Testis (tissue), 3 donors: ENCODE data around the gene TMEM175. TPM values are rescaled to one million over a fixed set of nuclear protein-coding genes. Genes with fewer than 3 reads are reported as not detected.

Experiments used
- DNase-seq: peaks from one replicate; pipeline ENCODE4 v3.0.0-alpha.2; 2019
- H3K27ac ChIP-seq, 2 donors: fragments of 200-600 bp; sonication (generic); one replicate each; pipeline ENCODE4 v1.5.1; 2019
- H3K27me3 ChIP-seq: fragments of 200-600 bp; sonication (generic); one replicate; pipeline ENCODE4 v1.5.1; 2019
- H3K36me3 ChIP-seq: fragments of 200-600 bp; sonication (generic); one replicate; pipeline ENCODE4 v1.5.1; 2017; ENCODE audit warnings: low read depth; ENCODE audit errors: missing control alignments
- H3K4me1 ChIP-seq: fragments of 200-600 bp; sonication (generic); one replicate; pipeline ENCODE4 v1.5.1; 2019
- H3K4me3 ChIP-seq, 2 donors: fragments of 200-600 bp; sonication (generic); one replicate each; pipeline ENCODE4 v1.5.1; 2017 to 2019
- H3K9me3 ChIP-seq: fragments of 200-600 bp; sonication (generic); one replicate; pipeline ENCODE4 v1.5.1; 2017
- CTCF ChIP-seq, 3 experiments: fragments of 450-650 bp in 2 of 3; fragments of 200-600 bp in 1 of 3; sonication (generic) in 1 of 3; IDR thresholded peaks; one replicate each; pipeline ENCODE4 v1.5.1; 2016 to 2019; ENCODE audit warnings: antibody characterized with exemption in 3 of 3, mild to moderate bottlenecking in 2 of 3, moderate library complexity in 1 of 3
- POLR2A ChIP-seq: fragments of 450-650 bp; IDR thresholded peaks from one replicate; pipeline ENCODE4 v1.6.1; 2017; ENCODE audit warnings: antibody characterized with exemption, mild to moderate bottlenecking, moderate library complexity
- WGBS, 2 donors: methylation state at CpG; one replicate each; pipeline ENCODE4 v1.1.5; 2018; 5-methylcytosine and 5-hydroxymethylcytosine counted together
- intact Hi-C: fragments of 100-400 bp; cut with DNase I; formaldehyde crosslinking; loops from one replicate; pipeline ENCODE4 v1.15.1; 2023; ENCODE audit warnings: low total_unique reads
- polyA plus RNA-seq: library from polyadenylated mRNA; stranded (reverse); fragments of 350-450 nt; fragmentation: Illumina TruSeq; extraction: RNeasy Lipid Tissue Mini Kit (QIAGEN cat#74804); gene quantifications from one replicate; pipeline ENCODE4 v1.2.3, GENCODE V29; 2014; ENCODE audit warnings: low read depth, low replicate concordance; ENCODE audit not compliant: insufficient read depth
- total RNA-seq, 2 donors: library from RNA; depleted of rRNA; stranded (reverse); fragments of >200 nt; gene quantifications; one replicate each; pipeline ENCODE4 v1.2.3, GENCODE V29; 2016

The TMEM175 gene
- total and polyA plus RNA-seq, 3 donors from 2014 or later = 50.5 to 88.2 (median 69.2) TPM

GRCh38 chr4:959338-960139, 27.3 kb downstream of the TMEM175 start:
- H3K36me3 ChIP-seq = no peaks in the 10 kb centered on the region
- no peak overlapping the region for H3K4me3 ChIP-seq
- 88 to 96% methylated on average over 4 to 24 of the region's 24 CpGs for WGBS, 2 donors
- DNase-seq = no peak
- no peaks in the 10 kb centered on the region for H3K4me1 ChIP-seq
- no peaks in the 10 kb centered on the region for H3K9me3 ChIP-seq
- H3K27me3 ChIP-seq = no peaks in the 10 kb centered on the region
- intact Hi-C loops = no loop called here
- H3K27ac ChIP-seq = no peak overlapping the region
- no peak for TF ChIP-seq CTCF (IDR thresholded peaks at IDR 0.05)
- no peak for TF ChIP-seq POLR2A

GRCh38 chr4:960140-960635, 27.9 kb downstream of the TMEM175 start:
- no peaks in the 10 kb centered on the region for H3K9me3 ChIP-seq
- no peaks in the 10 kb centered on the region for H3K4me1 ChIP-seq
- H3K4me3 ChIP-seq = no peak overlapping the region
- 95 to 100% methylated on average over 1 to 16 of the region's 16 CpGs for WGBS, 2 donors
- H3K36me3 ChIP-seq = no peaks in the 10 kb centered on the region
- intact Hi-C loops = no loop called here
- no peak for DNase-seq
- TF ChIP-seq CTCF (IDR thresholded peaks at IDR 0.05) = no peak
- TF ChIP-seq POLR2A = no peak
- H3K27ac ChIP-seq = no peak overlapping the region
- H3K27me3 ChIP-seq = no peaks in the 10 kb centered on the region

DNA sequence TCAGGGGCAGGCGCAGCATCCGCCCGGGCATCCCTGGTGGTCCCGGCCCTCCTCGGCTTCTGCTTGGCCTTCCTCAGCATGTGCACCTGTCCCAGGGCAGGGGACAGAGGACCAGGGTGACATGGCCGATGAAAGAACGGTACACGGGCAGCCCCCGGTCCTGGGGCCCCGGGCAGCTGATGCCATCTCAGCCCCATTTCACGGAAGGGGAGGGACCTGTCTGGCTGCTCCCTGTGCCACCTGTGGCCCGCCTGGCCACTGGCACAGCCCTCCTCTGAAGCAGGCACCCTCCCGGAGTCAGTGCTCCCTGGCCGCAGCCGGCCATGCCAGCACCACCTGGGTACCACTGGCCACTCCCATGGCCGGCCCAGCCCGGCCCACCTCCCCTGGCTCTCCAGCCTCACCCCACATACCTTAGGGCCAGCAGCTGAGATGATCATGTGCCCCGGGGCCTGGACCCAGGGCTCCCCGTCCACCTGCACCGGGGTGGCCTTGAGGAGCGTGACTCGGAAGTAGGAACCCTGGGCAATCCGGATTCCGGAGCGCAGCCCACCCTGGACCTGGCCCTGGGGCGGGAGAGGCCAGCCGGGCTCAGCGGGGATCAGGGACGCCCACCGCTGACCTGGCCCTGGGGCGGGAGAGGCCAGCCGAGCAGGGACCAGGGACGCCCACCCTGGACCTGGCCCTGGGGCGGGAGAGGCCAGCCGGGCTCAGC, 28.5 kb downstream of the TMEM175 start:
- WGBS, 2 donors = 82 to 96% methylated on average over 6 to 33 of the region's 35 CpGs
- no peaks in the 10 kb centered on the region for H3K36me3 ChIP-seq
- DNase-seq = no peak
- H3K4me3 ChIP-seq = no peak overlapping the region
- no peaks in the 10 kb centered on the region for H3K9me3 ChIP-seq
- H3K27me3 ChIP-seq = no peaks in the 10 kb centered on the region
- H3K4me1 ChIP-seq = no peaks in the 10 kb centered on the region
- no peak overlapping the region for H3K27ac ChIP-seq
- TF ChIP-seq POLR2A (no peak), CTCF (IDR thresholded peaks at IDR 0.05) (no peak)
- intact Hi-C loops = no loop called here

DNA sequence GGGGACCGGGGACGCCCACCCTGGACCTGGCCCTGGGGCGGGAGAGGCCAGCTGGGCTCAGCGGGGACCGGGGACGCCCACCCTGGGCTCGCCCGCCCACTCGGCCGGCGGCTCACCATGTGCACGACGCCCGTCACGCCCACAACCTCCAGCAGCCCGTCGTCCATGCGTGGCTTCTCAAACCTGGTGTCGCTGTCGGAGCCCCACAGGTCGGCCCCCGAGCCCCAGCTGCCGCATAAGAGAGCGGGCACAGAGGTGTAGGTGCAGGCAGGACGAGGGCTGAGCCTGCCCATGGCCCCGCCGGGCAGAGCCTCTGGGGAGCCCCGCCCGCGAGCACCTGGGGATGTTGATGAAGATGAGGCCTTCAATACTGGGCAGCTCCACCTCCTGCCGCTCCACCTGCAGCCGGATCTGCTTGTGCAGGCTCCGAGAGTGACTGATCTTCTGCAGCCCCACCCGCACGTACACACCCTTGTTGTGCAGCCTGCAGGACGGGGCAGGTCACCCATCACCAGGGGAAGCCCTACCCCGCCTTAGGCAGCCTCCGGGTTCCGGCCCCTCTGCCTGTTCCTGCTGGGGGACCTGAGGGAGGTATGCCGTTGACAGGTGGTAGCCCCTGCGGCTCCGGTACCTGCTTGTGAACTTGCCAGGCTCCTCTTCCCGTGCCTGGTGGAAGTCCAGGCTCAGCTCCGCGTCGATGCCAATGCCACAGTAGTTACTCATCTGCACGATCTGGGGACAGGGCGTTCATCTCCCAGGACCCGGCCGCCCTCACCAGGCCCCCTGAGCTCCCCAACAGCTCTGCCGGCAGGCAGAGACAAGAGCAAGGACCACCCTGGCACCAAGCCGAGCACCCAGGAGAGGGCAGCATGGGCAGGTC, 29.3 kb downstream of the TMEM175 start:
- Histone ChIP-seq H3K4me1 (no peaks in the 10 kb centered on the region), H3K27me3 (no peaks in the 10 kb centered on the region), H3K36me3 (no peaks in the 10 kb centered on the region), H3K27ac (no peak overlapping the region), H3K9me3 (no peaks in the 10 kb centered on the region), H3K4me3 (no peak overlapping the region)
- no peak for DNase-seq
- intact Hi-C loops = no loop called here
- TF ChIP-seq CTCF (IDR thresholded peaks at IDR 0.05) (no peak), POLR2A (no peak)
- WGBS, 2 donors = 93 to 98% methylated on average over 10 to 40 of the region's 52 CpGs
